Esophagus muscularis mucosa (tissue), 4 donors: ENCODE measurements around the gene VAPA. TPM values are rescaled to one million over a fixed set of nuclear protein-coding genes. Genes with fewer than 3 reads are reported as not detected.

Experiments used
- DNase-seq: peaks from one replicate; pipeline ENCODE4 v3.0.0-alpha.2; 2017; ENCODE audit errors: extremely low spot score
- H3K27ac ChIP-seq, 4 donors: fragments of 200-600 bp; sonication (generic); replicated peaks in 1 of 4; 1 replicate in 3 of 4; 2 replicates in 1 of 4; pipeline ENCODE4 v1.5.1; 2016 to 2019; ENCODE audit warnings: mild to moderate bottlenecking in 1 of 4
- H3K27me3 ChIP-seq, 4 donors: fragments of 200-600 bp; sonication (generic); one replicate each; pipeline versions ENCODE4 v1.5.1 to v1.6.0; 2016 to 2019
- H3K36me3 ChIP-seq, 4 donors: fragments of 200-600 bp; sonication (generic); one replicate each; pipeline ENCODE4 v1.5.1; 2016 to 2019
- H3K4me1 ChIP-seq, 4 donors: fragments of 200-600 bp; sonication (generic); one replicate each; pipeline ENCODE4 v1.5.1; 2016 to 2019
- H3K4me3 ChIP-seq, 4 donors: fragments of 200-600 bp; sonication (generic); 1 replicate in 2 of 4; 2 replicates in 2 of 4; pipeline ENCODE4 v1.5.1; 2016 to 2019; ENCODE audit warnings: mild to moderate bottlenecking in 4 of 4, moderate library complexity in 1 of 4
- H3K9me3 ChIP-seq, 4 donors: fragments of 200-600 bp; sonication (generic); 1 replicate in 3 of 4; 2 replicates in 1 of 4; pipeline ENCODE4 v1.5.1; 2016 to 2019
- CTCF ChIP-seq, 3 experiments: fragments of 200-600 bp in 2 of 3; fragments of 450-650 bp in 1 of 3; sonication (generic) in 2 of 3; IDR thresholded peaks; one replicate each; pipeline ENCODE4 v1.5.1; 2017 to 2019; ENCODE audit warnings: antibody characterized with exemption in 3 of 3, mild to moderate bottlenecking in 2 of 3, moderate library complexity in 1 of 3
- EP300 ChIP-seq: sonication (generic); formaldehyde crosslinking; IDR thresholded peaks from one replicate; pipeline ENCODE4 v1.6.1; 2017; ENCODE audit warnings: antibody characterized with exemption
- POLR2A ChIP-seq: fragments of 450-650 bp; IDR thresholded peaks from one replicate; pipeline ENCODE4 v1.6.1; 2017; ENCODE audit warnings: antibody characterized with exemption, moderate library complexity, mild to moderate bottlenecking, low read depth
- POLR2AphosphoS5 ChIP-seq, 2 donors: sonication (generic); formaldehyde crosslinking; IDR thresholded peaks; one replicate each; pipeline ENCODE4 v1.6.1; 2017; ENCODE audit warnings: antibody characterized with exemption in 2 of 2
- WGBS: methylation state at CpG from one replicate; pipeline ENCODE4 v1.1.5; 2018; 5-methylcytosine and 5-hydroxymethylcytosine counted together
- intact Hi-C: fragments of 100-400 bp; cut with DNase I; formaldehyde crosslinking; loops from one replicate; pipeline ENCODE4 v1.15.1; 2023
- total RNA-seq, 4 donors: library from RNA; depleted of rRNA; stranded (reverse); fragments of >200 nt; gene quantifications; one replicate each; pipeline versions ENCODE4 v1.1.0 to v1.2.1, GENCODE V29; 2016

Gene VAPA
- total RNA-seq, 4 donors from 2014 or later: 198 to 336 (median 260) TPM

- no peaks in the 10 kb centered on the region for H3K27me3 ChIP-seq
- H3K27ac ChIP-seq: no peak overlapping the region
- H3K9me3 ChIP-seq: no peaks in the 10 kb centered on the region
- 36% methylated on average over 2 of the region's 3 CpGs for WGBS
- TF ChIP-seq POLR2A (no peak), EP300 (no peak), POLR2AphosphoS5 (IDR thresholded peaks at IDR 0.05) (no peak), CTCF (IDR thresholded peaks at IDR 0.05) (no peak)
- peaks cover 2 to 21% (median 6%) of the 10 kb centered on the region in 4 donors for H3K4me1 ChIP-seq
- H3K36me3 ChIP-seq: peaks cover 0 to 8% (median 0%) of the 10 kb centered on the region in 4 donors
- intact Hi-C loops: no loop called here
- no peak for DNase-seq
- H3K4me3 ChIP-seq: no peak overlapping the region
Observed at GRCh38 chr18:9961041-9961440, 47.2 kb downstream of the VAPA start.

- H3K27ac ChIP-seq: no peak overlapping the region
- DNase-seq: no peak
- no peaks in the 10 kb centered on the region for H3K9me3 ChIP-seq
- 87% methylated on average over 9 of the region's 9 CpGs for WGBS
- intact Hi-C loops: no loop called here
- H3K4me3 ChIP-seq: no peak overlapping the region
- H3K27me3 ChIP-seq: no peaks in the 10 kb centered on the region
- TF ChIP-seq EP300 (no peak), POLR2AphosphoS5 (IDR thresholded peaks at IDR 0.05) (no peak), POLR2A (no peak), CTCF (IDR thresholded peaks at IDR 0.05) (no peak)
- H3K4me1 ChIP-seq: peaks cover 0 to 17% (median 3%) of the 10 kb centered on the region in 4 donors
- no peaks in the 10 kb centered on the region for H3K36me3 ChIP-seq
Observed at GRCh38 chr18:9965711-9966624, 52.2 kb downstream of the VAPA start.

- Histone ChIP-seq H3K27ac (no peak overlapping the region), H3K27me3 (no peaks in the 10 kb centered on the region), H3K9me3 (no peaks in the 10 kb centered on the region), H3K4me1 (peaks cover 0 to 20% (median 6%) of the 10 kb centered on the region in 4 donors), H3K4me3 (peak overlapping the region in 2 of 4 donors; percentile 5 to 8), H3K36me3 (no peaks in the 10 kb centered on the region)
- TF ChIP-seq CTCF (IDR thresholded peaks at IDR 0.05) (no peak), POLR2A (no peak), EP300 (no peak), POLR2AphosphoS5 (IDR thresholded peaks at IDR 0.05) (no peak)
- no peak for DNase-seq
- intact Hi-C loops: no loop called here
- 70% methylated on average over 29 of the region's 31 CpGs for WGBS
Observed at GRCh38 chr18:9968081-9968848, 54.4 kb downstream of the VAPA start.

- Histone ChIP-seq H3K4me1 (peaks cover 0 to 20% (median 6%) of the 10 kb centered on the region in 4 donors), H3K4me3 (no peak overlapping the region), H3K36me3 (no peaks in the 10 kb centered on the region), H3K27ac (no peak overlapping the region), H3K9me3 (no peaks in the 10 kb centered on the region), H3K27me3 (no peaks in the 10 kb centered on the region)
- intact Hi-C loops: no loop called here
- TF ChIP-seq CTCF (IDR thresholded peaks at IDR 0.05): no peak
- TF ChIP-seq POLR2A: no peak
- no peak for TF ChIP-seq POLR2AphosphoS5 (IDR thresholded peaks at IDR 0.05)
- TF ChIP-seq EP300: no peak
- DNase-seq: no peak
- 76% methylated on average over 14 of the region's 14 CpGs for WGBS
Observed at GRCh38 chr18:9969247-9969646, 55.4 kb downstream of the VAPA start.
